ENCODE measurements around the gene SCPEP1.

SCPEP1 gene

DNA sequence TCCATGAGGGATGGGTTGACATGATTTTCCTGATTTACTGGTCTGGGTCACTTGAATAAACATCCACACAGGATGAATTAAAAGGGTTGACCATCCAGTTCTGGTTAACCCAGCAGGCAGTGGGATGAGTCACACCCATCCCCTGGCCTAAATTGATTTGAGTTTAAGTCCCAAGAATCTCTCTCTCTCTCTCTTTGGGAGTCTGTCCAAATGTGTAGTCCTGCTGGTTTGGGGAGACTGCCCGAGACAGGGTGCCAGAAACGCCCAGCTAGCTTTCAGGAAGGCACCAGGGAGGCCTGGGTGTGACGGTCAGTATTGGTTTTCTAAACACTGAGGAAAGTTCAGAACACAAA is 38.8 kb downstream of the SCPEP1 start:
- DNase-seq (ENCODE audit: extremely low spot score) = no peak
- TF ChIP-seq, protein P1, sequence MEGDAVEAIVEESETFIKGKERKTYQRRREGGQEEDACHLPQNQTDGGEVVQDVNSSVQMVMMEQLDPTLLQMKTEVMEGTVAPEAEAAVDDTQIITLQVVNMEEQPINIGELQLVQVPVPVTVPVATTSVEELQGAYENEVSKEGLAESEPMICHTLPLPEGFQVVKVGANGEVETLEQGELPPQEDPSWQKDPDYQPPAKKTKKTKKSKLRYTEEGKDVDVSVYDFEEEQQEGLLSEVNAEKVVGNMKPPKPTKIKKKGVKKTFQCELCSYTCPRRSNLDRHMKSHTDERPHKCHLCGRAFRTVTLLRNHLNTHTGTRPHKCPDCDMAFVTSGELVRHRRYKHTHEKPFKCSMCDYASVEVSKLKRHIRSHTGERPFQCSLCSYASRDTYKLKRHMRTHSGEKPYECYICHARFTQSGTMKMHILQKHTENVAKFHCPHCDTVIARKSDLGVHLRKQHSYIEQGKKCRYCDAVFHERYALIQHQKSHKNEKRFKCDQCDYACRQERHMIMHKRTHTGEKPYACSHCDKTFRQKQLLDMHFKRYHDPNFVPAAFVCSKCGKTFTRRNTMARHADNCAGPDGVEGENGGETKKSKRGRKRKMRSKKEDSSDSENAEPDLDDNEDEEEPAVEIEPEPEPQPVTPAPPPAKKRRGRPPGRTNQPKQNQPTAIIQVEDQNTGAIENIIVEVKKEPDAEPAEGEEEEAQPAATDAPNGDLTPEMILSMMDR (IDR thresholded peaks at IDR 0.05; ENCODE audit: control extremely low read depth, extremely low read depth, low read depth, missing control alignments) = no peak
- CTCF ChIA-PET = no interaction called here
- POLR2A ChIA-PET = no interaction called here

GRCh38 chr17:57017625-57018024 is 39.7 kb downstream of the SCPEP1 start:
- ChIA-PET CTCF (interaction anchor here (0.9 kb wide), 1 partner anchor 13 kb away, joined by 4 read pairs; no protein-coding TSS in a partner anchor), POLR2A (no interaction called here)
- no peak for DNase-seq (ENCODE audit: extremely low spot score)
- TF ChIP-seq, protein P1 (IDR thresholded peaks at IDR 0.05; ENCODE audit: control extremely low read depth, extremely low read depth, low read depth, missing control alignments) = no peak

GRCh38 chr17:57020208-57020607 is 42.3 kb downstream of the SCPEP1 start:
- TF ChIP-seq, protein P1 (IDR thresholded peaks at IDR 0.05; ENCODE audit: control extremely low read depth, extremely low read depth, low read depth, missing control alignments) = no peak
- no peak for DNase-seq (ENCODE audit: extremely low spot score)
- CTCF ChIA-PET = interaction anchor here (2.7 kb wide), 1 partner anchor 14 kb away, joined by 6 read pairs; no protein-coding TSS in a partner anchor
- POLR2A ChIA-PET = no interaction called here

DNA sequence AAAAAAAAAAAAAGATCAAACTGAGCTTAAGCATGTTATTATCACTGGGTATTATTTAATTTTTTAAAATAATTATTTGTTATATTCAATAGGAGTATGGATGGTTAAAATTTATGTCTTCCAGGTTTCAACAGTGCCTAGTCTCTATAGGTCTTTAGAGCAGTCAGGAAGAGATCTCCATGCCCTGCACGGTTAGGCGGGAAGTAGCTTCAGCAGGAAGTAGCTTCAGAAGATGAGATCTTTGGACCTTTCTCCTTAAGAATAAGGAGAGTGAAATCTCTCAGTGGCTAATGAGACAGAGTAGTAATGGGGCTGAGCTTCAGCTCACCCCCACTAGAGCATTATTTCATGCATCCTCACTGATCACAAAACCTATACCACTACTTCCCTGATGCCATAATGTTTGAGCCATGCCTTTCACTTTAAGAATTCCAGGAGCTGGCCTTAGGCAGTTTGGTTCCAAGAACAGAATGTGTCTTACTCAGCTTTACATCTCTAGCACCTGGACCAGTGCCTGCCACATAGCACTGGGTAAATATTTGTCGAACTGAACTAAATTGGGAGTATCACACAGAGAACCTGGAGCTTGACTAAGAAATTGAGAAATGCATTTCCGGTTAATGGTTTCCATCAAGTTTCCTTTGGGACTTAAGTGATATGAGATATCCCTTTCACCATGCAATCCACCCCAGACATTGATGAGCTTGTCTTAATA is 43.5 kb downstream of the SCPEP1 start:
- POLR2A ChIA-PET = no interaction called here
- CTCF ChIA-PET = interaction anchor here (0.7 to 2.7 kb wide), 4 partner anchors 11 to 15 kb away, joined by 3 to 17 read pairs (median 5); no protein-coding TSS in a partner anchor
- no peak for DNase-seq (ENCODE audit: extremely low spot score)
- TF ChIP-seq, protein P1 (IDR thresholded peaks at IDR 0.05; ENCODE audit: control extremely low read depth, extremely low read depth, low read depth, missing control alignments) = no peak

- POLR2A ChIA-PET = no interaction called here
- no peak for DNase-seq (ENCODE audit: extremely low spot score)
- CTCF ChIA-PET = interaction anchor here (1.2 kb wide), 1 partner anchor 11 kb away, joined by 3 read pairs; no protein-coding TSS in a partner anchor
- TF ChIP-seq, protein P1 (IDR thresholded peaks at IDR 0.05; ENCODE audit: control extremely low read depth, extremely low read depth, low read depth, missing control alignments) = no peak
Observed at GRCh38 chr17:57025876-57026275, 47.9 kb downstream of the SCPEP1 start.

DNA sequence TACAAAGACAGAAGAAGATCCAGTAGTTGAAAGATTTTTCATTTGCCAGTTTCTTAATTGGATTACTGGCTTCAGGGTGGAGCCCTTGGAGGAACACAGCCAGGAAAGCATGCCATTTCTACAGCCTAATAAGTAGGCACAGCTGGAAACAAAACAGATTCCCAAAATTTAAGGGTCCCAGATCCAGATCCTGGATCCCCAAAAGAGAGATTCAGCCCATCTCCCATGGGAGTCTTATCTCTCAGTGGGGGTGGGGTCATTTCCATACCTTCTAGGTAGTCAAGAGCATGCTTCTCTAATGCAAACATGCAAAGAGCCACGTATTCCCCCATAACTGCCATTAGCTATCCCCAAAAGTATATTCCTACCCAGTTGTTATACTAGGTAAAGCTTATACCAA is 49.9 kb downstream of the SCPEP1 start:
- POLR2A ChIA-PET = no interaction called here
- DNase-seq (ENCODE audit: extremely low spot score) = no peak
- CTCF ChIA-PET = interaction anchor here (1.0 kb wide), 1 partner anchor 18 kb away, joined by 8 read pairs; no protein-coding TSS in a partner anchor
- TF ChIP-seq, protein P1 (IDR thresholded peaks at IDR 0.05; ENCODE audit: control extremely low read depth, extremely low read depth, low read depth, missing control alignments) = no peak

Measured in GM10248 (cell line).